ENCODE measurements around the gene USO1.

The USO1 gene

DNA sequence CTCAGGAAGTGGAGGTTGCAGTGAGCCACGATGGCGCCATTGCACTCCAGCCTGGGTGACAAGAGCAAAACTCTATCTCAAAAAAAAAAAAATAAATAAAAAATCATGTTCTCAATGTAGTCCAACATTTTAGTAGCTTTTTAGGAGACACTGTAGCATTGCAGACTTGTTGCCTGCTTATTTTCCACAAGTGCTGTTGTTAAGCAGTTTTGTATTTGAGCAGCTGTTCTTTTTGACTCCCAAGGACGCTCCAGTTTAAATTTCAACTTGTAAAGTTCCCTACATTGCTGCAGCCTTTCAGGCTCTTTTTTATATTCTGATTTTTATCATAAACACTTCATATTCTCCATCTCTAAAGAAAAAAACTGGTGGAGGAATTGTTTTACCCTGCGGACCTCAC lies 94.7 kb downstream of the USO1 start:
- TF ChIP-seq OSR1 (CRISPR knock-in tag; IDR thresholded peaks at IDR 0.05), result no peak
- TF ChIP-seq ESRRG (CRISPR knock-in tag; IDR thresholded peaks at IDR 0.05), result no peak
- no peak for TF ChIP-seq RARB (CRISPR knock-in tag; IDR thresholded peaks at IDR 0.05)
- no peak for TF ChIP-seq ISL1 (CRISPR knock-in tag; IDR thresholded peaks at IDR 0.05)
- TF ChIP-seq CSDC2 (CRISPR knock-in tag; IDR thresholded peaks at IDR 0.05), result no peak
- TF ChIP-seq, protein P1, sequence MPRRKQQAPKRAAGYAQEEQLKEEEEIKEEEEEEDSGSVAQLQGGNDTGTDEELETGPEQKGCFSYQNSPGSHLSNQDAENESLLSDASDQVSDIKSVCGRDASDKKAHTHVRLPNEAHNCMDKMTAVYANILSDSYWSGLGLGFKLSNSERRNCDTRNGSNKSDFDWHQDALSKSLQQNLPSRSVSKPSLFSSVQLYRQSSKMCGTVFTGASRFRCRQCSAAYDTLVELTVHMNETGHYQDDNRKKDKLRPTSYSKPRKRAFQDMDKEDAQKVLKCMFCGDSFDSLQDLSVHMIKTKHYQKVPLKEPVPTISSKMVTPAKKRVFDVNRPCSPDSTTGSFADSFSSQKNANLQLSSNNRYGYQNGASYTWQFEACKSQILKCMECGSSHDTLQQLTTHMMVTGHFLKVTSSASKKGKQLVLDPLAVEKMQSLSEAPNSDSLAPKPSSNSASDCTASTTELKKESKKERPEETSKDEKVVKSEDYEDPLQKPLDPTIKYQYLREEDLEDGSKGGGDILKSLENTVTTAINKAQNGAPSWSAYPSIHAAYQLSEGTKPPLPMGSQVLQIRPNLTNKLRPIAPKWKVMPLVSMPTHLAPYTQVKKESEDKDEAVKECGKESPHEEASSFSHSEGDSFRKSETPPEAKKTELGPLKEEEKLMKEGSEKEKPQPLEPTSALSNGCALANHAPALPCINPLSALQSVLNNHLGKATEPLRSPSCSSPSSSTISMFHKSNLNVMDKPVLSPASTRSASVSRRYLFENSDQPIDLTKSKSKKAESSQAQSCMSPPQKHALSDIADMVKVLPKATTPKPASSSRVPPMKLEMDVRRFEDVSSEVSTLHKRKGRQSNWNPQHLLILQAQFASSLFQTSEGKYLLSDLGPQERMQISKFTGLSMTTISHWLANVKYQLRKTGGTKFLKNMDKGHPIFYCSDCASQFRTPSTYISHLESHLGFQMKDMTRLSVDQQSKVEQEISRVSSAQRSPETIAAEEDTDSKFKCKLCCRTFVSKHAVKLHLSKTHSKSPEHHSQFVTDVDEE (CRISPR knock-in tag; IDR thresholded peaks at IDR 0.05), result no peak
- TF ChIP-seq ZFP3 (CRISPR knock-in tag; IDR thresholded peaks at IDR 0.05), result no peak
- no peak for TF ChIP-seq ARNTL (CRISPR knock-in tag; IDR thresholded peaks at IDR 0.05; ENCODE audit: borderline replicate concordance, low read depth)
- no peak for TF ChIP-seq TCF4 (CRISPR knock-in tag; IDR thresholded peaks at IDR 0.05; ENCODE audit: borderline replicate concordance)
- no peak for ATAC-seq

DNA sequence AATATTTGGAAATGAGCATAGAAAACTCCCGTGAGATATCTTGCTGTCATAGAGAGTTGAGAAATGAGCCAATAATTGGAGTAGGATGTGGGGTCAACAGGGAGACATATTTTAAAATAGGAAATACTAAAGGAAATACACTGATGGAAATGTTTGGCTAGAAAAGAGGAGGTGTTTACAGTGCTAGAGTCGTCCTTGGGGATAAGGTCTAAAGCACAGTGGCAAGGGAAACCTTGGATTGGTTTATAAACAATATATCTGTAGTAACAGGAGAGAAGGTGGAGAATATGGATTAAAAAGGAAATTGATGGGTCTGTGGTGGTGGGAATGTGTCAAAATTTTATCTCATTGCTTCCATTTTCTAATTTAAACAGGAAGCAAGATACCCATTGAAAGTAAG lies 95.8 kb downstream of the USO1 start:
- no peak for ATAC-seq
- TF ChIP-seq, protein P2, sequence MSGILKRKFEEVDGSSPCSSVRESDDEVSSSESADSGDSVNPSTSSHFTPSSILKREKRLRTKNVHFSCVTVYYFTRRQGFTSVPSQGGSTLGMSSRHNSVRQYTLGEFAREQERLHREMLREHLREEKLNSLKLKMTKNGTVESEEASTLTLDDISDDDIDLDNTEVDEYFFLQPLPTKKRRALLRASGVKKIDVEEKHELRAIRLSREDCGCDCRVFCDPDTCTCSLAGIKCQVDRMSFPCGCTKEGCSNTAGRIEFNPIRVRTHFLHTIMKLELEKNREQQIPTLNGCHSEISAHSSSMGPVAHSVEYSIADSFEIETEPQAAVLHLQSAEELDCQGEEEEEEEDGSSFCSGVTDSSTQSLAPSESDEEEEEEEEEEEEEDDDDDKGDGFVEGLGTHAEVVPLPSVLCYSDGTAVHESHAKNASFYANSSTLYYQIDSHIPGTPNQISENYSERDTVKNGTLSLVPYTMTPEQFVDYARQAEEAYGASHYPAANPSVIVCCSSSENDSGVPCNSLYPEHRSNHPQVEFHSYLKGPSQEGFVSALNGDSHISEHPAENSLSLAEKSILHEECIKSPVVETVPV (CRISPR knock-in tag; IDR thresholded peaks at IDR 0.05), result no peak
- TF ChIP-seq RARB (CRISPR knock-in tag; IDR thresholded peaks at IDR 0.05) (no peak), GLIS3 (CRISPR knock-in tag; IDR thresholded peaks at IDR 0.05) (no peak), BACH2 (CRISPR knock-in tag; IDR thresholded peaks at IDR 0.05; ENCODE audit: borderline replicate concordance) (no peak)

DNA sequence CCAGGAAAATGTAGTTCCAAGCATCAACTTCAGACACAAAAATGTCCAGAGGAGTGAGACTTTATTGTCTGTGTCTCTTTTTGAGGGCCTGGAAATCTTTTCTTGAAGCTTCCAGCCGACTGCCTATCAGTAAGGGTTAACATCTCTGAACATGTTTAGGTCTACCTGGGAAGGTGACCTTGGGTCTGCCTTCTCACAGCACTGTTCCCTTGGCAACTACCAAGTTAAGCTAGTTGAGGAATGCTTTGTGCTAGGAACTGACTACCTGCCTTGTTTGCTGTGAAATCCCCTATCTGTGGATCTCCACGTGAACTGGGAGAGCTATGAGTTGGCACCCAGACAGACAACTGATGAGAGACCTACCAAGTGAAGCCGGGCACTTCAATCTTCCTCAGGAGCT lies 96.3 kb downstream of the USO1 start:
- ATAC-seq, result no peak
- TF ChIP-seq, protein P3, sequence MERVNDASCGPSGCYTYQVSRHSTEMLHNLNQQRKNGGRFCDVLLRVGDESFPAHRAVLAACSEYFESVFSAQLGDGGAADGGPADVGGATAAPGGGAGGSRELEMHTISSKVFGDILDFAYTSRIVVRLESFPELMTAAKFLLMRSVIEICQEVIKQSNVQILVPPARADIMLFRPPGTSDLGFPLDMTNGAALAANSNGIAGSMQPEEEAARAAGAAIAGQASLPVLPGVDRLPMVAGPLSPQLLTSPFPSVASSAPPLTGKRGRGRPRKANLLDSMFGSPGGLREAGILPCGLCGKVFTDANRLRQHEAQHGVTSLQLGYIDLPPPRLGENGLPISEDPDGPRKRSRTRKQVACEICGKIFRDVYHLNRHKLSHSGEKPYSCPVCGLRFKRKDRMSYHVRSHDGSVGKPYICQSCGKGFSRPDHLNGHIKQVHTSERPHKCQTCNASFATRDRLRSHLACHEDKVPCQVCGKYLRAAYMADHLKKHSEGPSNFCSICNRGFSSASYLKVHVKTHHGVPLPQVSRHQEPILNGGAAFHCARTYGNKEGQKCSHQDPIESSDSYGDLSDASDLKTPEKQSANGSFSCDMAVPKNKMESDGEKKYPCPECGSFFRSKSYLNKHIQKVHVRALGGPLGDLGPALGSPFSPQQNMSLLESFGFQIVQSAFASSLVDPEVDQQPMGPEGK (CRISPR knock-in tag; IDR thresholded peaks at IDR 0.05; ENCODE audit: borderline replicate concordance), result no peak
- TF ChIP-seq ZFP30 (CRISPR knock-in tag; IDR thresholded peaks at IDR 0.05) (no peak), ZNF565 (CRISPR knock-in tag; conservative IDR thresholded peaks at IDR 0.05; ENCODE audit: low read depth) (no peak), ESRRG (CRISPR knock-in tag; IDR thresholded peaks at IDR 0.05) (no peak), RARB (CRISPR knock-in tag; IDR thresholded peaks at IDR 0.05) (no peak), ARNTL (CRISPR knock-in tag; IDR thresholded peaks at IDR 0.05; ENCODE audit: borderline replicate concordance, low read depth) (no peak), ISL1 (CRISPR knock-in tag; IDR thresholded peaks at IDR 0.05) (no peak)

DNA sequence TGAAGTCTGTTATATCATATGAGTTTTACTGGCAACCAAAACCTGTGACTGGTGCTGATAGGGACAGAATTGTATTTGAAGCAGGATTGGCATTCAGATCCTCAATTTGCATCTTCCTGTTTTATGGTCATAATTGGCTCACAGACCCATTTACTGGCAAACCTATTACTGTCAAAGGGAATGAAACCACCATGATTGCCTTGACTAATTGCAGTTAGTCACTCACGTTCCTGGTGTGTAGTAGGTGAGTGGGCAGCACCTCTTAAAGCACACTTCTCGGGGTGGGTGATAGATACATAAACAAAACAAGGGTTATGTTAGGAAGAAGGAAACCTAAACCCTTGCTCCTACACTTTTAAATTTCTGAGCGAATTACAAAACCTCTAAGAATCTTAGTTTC lies 96.8 kb downstream of the USO1 start:
- no peak for ATAC-seq
- TF ChIP-seq ISL1 (CRISPR knock-in tag; IDR thresholded peaks at IDR 0.05) (no peak), OSR1 (CRISPR knock-in tag; IDR thresholded peaks at IDR 0.05) (no peak), TCF4 (CRISPR knock-in tag; IDR thresholded peaks at IDR 0.05; ENCODE audit: borderline replicate concordance) (no peak), ZNF70 (CRISPR knock-in tag; IDR thresholded peaks at IDR 0.05) (no peak), ZNF8 (CRISPR knock-in tag; IDR thresholded peaks at IDR 0.05) (no peak), ARNTL (CRISPR knock-in tag; IDR thresholded peaks at IDR 0.05; ENCODE audit: borderline replicate concordance, low read depth) (no peak), BACH2 (CRISPR knock-in tag; IDR thresholded peaks at IDR 0.05; ENCODE audit: borderline replicate concordance) (no peak), RARB (CRISPR knock-in tag; IDR thresholded peaks at IDR 0.05) (no peak), ZC3H10 (CRISPR knock-in tag; IDR thresholded peaks at IDR 0.05) (no peak), ZFP3 (CRISPR knock-in tag; IDR thresholded peaks at IDR 0.05) (no peak), ESRRG (CRISPR knock-in tag; IDR thresholded peaks at IDR 0.05) (no peak), PPARA (CRISPR knock-in tag; IDR thresholded peaks at IDR 0.05; ENCODE audit: borderline replicate concordance) (no peak), TOX (CRISPR knock-in tag; IDR thresholded peaks at IDR 0.05; ENCODE audit: borderline replicate concordance) (no peak)
- TF ChIP-seq, protein P4, sequence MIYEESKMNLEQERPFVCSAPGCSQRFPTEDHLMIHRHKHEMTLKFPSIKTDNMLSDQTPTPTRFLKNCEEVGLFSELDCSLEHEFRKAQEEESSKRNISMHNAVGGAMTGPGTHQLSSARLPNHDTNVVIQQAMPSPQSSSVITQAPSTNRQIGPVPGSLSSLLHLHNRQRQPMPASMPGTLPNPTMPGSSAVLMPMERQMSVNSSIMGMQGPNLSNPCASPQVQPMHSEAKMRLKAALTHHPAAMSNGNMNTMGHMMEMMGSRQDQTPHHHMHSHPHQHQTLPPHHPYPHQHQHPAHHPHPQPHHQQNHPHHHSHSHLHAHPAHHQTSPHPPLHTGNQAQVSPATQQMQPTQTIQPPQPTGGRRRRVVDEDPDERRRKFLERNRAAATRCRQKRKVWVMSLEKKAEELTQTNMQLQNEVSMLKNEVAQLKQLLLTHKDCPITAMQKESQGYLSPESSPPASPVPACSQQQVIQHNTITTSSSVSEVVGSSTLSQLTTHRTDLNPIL (CRISPR knock-in tag; IDR thresholded peaks at IDR 0.05; ENCODE audit: low read depth), result no peak
- TF ChIP-seq, protein P1 (CRISPR knock-in tag; IDR thresholded peaks at IDR 0.05), result no peak
